Liver (tissue), 9 donors: ENCODE measurements around the gene TOE1. TPM values are rescaled to one million over a fixed set of nuclear protein-coding genes. Genes with fewer than 3 reads are reported as not detected.

Source experiments
- DNase-seq: peaks from one replicate; pipeline ENCODE4 v3.0.0-alpha.2; 2017; ENCODE audit warnings: low spot score
- H3K27ac ChIP-seq, 2 donors: one replicate each; pipeline ENCODE4 v1.7.0; 2013; ENCODE audit warnings: inconsistent platforms in 2 of 2, low read length in 2 of 2, control low read depth in 1 of 2, low read depth in 1 of 2, mild to moderate bottlenecking in 1 of 2
- H3K27me3 ChIP-seq, 4 donors: one replicate each; pipeline versions ENCODE4 v1.6.1 to v1.7.0; 2013; ENCODE audit warnings: low read length in 3 of 4, inconsistent platforms in 1 of 4, mild to moderate bottlenecking in 1 of 4, moderate library complexity in 1 of 4; ENCODE audit not compliant: control insufficient read depth in 4 of 4, insufficient read depth in 4 of 4
- H3K36me3 ChIP-seq, 4 donors: one replicate each; pipeline versions ENCODE4 v1.6.1 to v1.7.0; 2013; ENCODE audit warnings: low read length in 3 of 4, mild to moderate bottlenecking in 3 of 4, low read depth in 1 of 4, moderate library complexity in 1 of 4; ENCODE audit not compliant: control insufficient read depth in 4 of 4, insufficient read depth in 3 of 4
- H3K4me1 ChIP-seq, 4 donors: one replicate each; pipeline versions ENCODE4 v1.6.1 to v1.7.0; 2013; ENCODE audit warnings: low read length in 3 of 4, mild to moderate bottlenecking in 3 of 4, moderate library complexity in 1 of 4; ENCODE audit not compliant: control insufficient read depth in 4 of 4, insufficient read depth in 4 of 4
- H3K4me3 ChIP-seq, 3 donors: one replicate each; pipeline versions ENCODE4 v1.6.1 to v1.7.0; 2013; ENCODE audit warnings: low read length in 3 of 3, control low read depth in 1 of 3, low read depth in 1 of 3, mild to moderate bottlenecking in 1 of 3
- H3K9ac ChIP-seq, 2 donors: one replicate each; pipeline ENCODE4 v1.7.0; 2013; ENCODE audit warnings: low read length in 2 of 2, mild to moderate bottlenecking in 2 of 2, moderate library complexity in 2 of 2, control low read depth in 1 of 2, low read depth in 1 of 2
- H3K9me3 ChIP-seq, 4 donors: one replicate each; pipeline versions ENCODE4 v1.6.1 to v1.7.0; 2013; ENCODE audit warnings: low read length in 3 of 4; ENCODE audit not compliant: control insufficient read depth in 4 of 4
- ATF3 ChIP-seq: IDR thresholded peaks from 2 replicates; pipeline ENCODE4 v1.6.1; 2016; ENCODE audit warnings: antibody characterized with exemption
- CTCF ChIP-seq: fragments of 150-350 bp; IDR thresholded peaks from 2 replicates; pipeline ENCODE4 v1.5.1; 2017; ENCODE audit warnings: improper control_type of control experiment, low read depth, low read length; ENCODE audit not compliant: missing input control
- EGR1 ChIP-seq, 2 donors: IDR thresholded peaks; 2 replicates each; pipeline ENCODE4 v1.6.1; 2016 to 2018; ENCODE audit warnings: antibody characterized with exemption in 2 of 2, low read depth in 2 of 2
- FOXA1 ChIP-seq: IDR thresholded peaks from 2 replicates; pipeline ENCODE4 v1.6.1; 2016; ENCODE audit warnings: antibody characterized with exemption
- FOXA2 ChIP-seq: IDR thresholded peaks from 2 replicates; pipeline ENCODE4 v1.6.1; 2016; ENCODE audit warnings: antibody characterized with exemption
- GABPA ChIP-seq, 2 donors: IDR thresholded peaks in 1 of 2; conservative IDR thresholded peaks in 1 of 2; 2 replicates each; pipeline ENCODE4 v1.6.1; 2016; ENCODE audit warnings: antibody characterized with exemption in 2 of 2, mild to moderate bottlenecking in 1 of 2, moderate library complexity in 1 of 2
- HNF4G ChIP-seq: IDR thresholded peaks from 2 replicates; pipeline ENCODE4 v1.6.1; 2016; ENCODE audit warnings: antibody characterized with exemption
- MAX ChIP-seq: IDR thresholded peaks from 2 replicates; pipeline ENCODE4 v1.6.1; 2016; ENCODE audit warnings: antibody characterized with exemption
- NR2F2 ChIP-seq: IDR thresholded peaks from 2 replicates; pipeline ENCODE4 v1.6.1; 2016; ENCODE audit warnings: antibody characterized with exemption
- RAD21 ChIP-seq, 2 donors: IDR thresholded peaks; 2 replicates each; pipeline ENCODE4 v1.6.1; 2016; ENCODE audit warnings: antibody characterized with exemption in 2 of 2, mild to moderate bottlenecking in 2 of 2
- REST ChIP-seq: IDR thresholded peaks from 2 replicates; pipeline ENCODE4 v1.6.1; 2016; ENCODE audit warnings: antibody characterized with exemption, mild to moderate bottlenecking
- SP1 ChIP-seq: IDR thresholded peaks from 2 replicates; pipeline ENCODE4 v1.6.1; 2018; ENCODE audit warnings: antibody characterized with exemption, mild to moderate bottlenecking
- TAF1 ChIP-seq: conservative IDR thresholded peaks from 2 replicates; pipeline ENCODE4 v1.6.1; 2016; ENCODE audit warnings: antibody characterized with exemption, mild to moderate bottlenecking
- ZBTB33 ChIP-seq: IDR thresholded peaks from 2 replicates; pipeline ENCODE4 v1.6.1; 2016; ENCODE audit warnings: antibody characterized with exemption
- WGBS: extraction: QIAGEN DNeasy Blood & Tissue Kit; methylation state at CpG from one replicate; pipeline ENCODE4 v1.1.7; 2013; 5-methylcytosine and 5-hydroxymethylcytosine counted together
- polyA plus RNA-seq, 2 donors: library from polyadenylated mRNA; stranded (reverse) in 1 of 2; unstranded in 1 of 2; fragments of 200-250 nt in 1 of 2; fragments of >200 nt in 1 of 2; fragmentation: Nextera tagmentation in 1 of 2; extraction: Ambion mirVana in 1 of 2; gene quantifications; one replicate each; pipeline versions ENCODE4 v1.2.1 to v1.2.3, GENCODE V29; 2013 to 2015
- total RNA-seq, 2 donors: library from RNA; depleted of rRNA; stranded (reverse); fragments of >200 nt; gene quantifications; one replicate each; pipeline ENCODE4 v1.2.3, GENCODE V29; 2014
- donor health status: healthy.
- donor health status: healthy.
- donor health status: healthy.
- donor health status: healthy.
- donor health status: healthy.

The TOE1 gene
- total and polyA plus RNA-seq, 4 donors: 3.5 to 9.1 (median 5.8) TPM

GRCh38 chr1:45327644-45328515 lies 12.1 kb upstream of the TOE1 start:
- H3K9ac ChIP-seq: no peak overlapping the region

More at GRCh38 chr1:45327644-45328515, 12.1 kb upstream of the TOE1 start:
- no peak for DNase-seq
- H3K27me3 ChIP-seq: no peaks in the 10 kb centered on the region
- peaks cover 3 to 13% (median 7%) of the 10 kb centered on the region in 4 donors for H3K4me1 ChIP-seq
- no peak for TF ChIP-seq REST
- TF ChIP-seq SP1: no peak
- TF ChIP-seq CTCF: no peak
- no peak for TF ChIP-seq FOXA2
- TF ChIP-seq NR2F2: no peak
- no peak for TF ChIP-seq TAF1
- TF ChIP-seq MAX: no peak
- no peak for TF ChIP-seq RAD21 (IDR thresholded peaks at IDR 0.05)
- TF ChIP-seq EGR1 (IDR thresholded peaks at IDR 0.05; ENCODE audit: low read depth in 2 of 2): no peak
- no peak for TF ChIP-seq HNF4G
- no peak for TF ChIP-seq GABPA (IDR thresholded peaks at IDR 0.05 in 1 of 2, conservative IDR thresholded peaks at IDR 0.05 in 1 of 2)
- no peak for TF ChIP-seq ZBTB33
- TF ChIP-seq FOXA1: no peak
- TF ChIP-seq ATF3: no peak
- no peak overlapping the region for H3K27ac ChIP-seq
- H3K4me3 ChIP-seq: no peak overlapping the region
- H3K36me3 ChIP-seq: peaks cover 0 to 18% (median 5%) of the 10 kb centered on the region in 4 donors
- no peaks in the 10 kb centered on the region for H3K9me3 ChIP-seq
- WGBS: 79% methylated on average over 19 of the region's 19 CpGs
